ENCODE measurements around the gene LRRC38.

Gene LRRC38

GRCh38 chr1:13548281-13548680 is 34.5 kb upstream of the LRRC38 start:
- Histone ChIP-seq H2BK5ac (ENCODE audit: low read length) (no peak overlapping the region), H3K9ac (ENCODE audit: low read depth, low read length, poor library complexity) (no peak overlapping the region), H3K79me1 (ENCODE audit: low read depth, low read length) (no peaks in the 10 kb centered on the region), H3K18ac (ENCODE audit: low read length) (no peak overlapping the region), H3K4ac (ENCODE audit: low read length) (no peak overlapping the region), H3K14ac (ENCODE audit: low read length) (no peak overlapping the region), H3K23ac (ENCODE audit: low read depth, low read length, poor library complexity) (no peak overlapping the region), H3K9me3 (replicated peaks in 1 of 2; ENCODE audit: control insufficient read depth in 2 of 2, insufficient read depth in 1 of 2, low read depth in 1 of 2, low read length in 2 of 2) (no peaks in the 10 kb centered on the region), H3K27ac (replicated peaks; ENCODE audit: low read length) (no peak overlapping the region), H2AFZ (ENCODE audit: low read length) (no peak overlapping the region), H3K36me3 (replicated peaks in 1 of 2; ENCODE audit: control insufficient read depth in 2 of 2, insufficient read depth in 2 of 2, low read length in 2 of 2) (no peaks in the 10 kb centered on the region), H3K4me1 (ENCODE audit: control insufficient read depth in 2 of 2, insufficient read depth in 1 of 2, low read depth in 1 of 2, low read length in 2 of 2) (peaks cover 0 to 3% of the 10 kb centered on the region in 2 donors), H4K91ac (ENCODE audit: low read depth, low read length, poor library complexity) (no peak overlapping the region), H3K27me3 (ENCODE audit: control insufficient read depth in 3 of 3, insufficient read depth in 3 of 3, low read depth in 1 of 3, low read length in 3 of 3) (peaks cover 0 to 10% (median 0%) of the 10 kb centered on the region in 3 experiments), H2BK120ac (ENCODE audit: low read depth, low read length) (no peak overlapping the region), H2BK15ac (ENCODE audit: low read length) (no peak overlapping the region), H2AK5ac (ENCODE audit: low read depth, low read length) (no peak overlapping the region), H2BK12ac (ENCODE audit: low read length) (no peak overlapping the region), H3K4me2 (ENCODE audit: insufficient read depth, low read length, poor library complexity, severe bottlenecking) (no peak overlapping the region), H3K4me3 (ENCODE audit: low read length in 2 of 2) (no peak overlapping the region), H4K8ac (ENCODE audit: low read depth, low read length) (no peak overlapping the region)
- no CpG with 5 or more reads among the region's 6 CpGs for WGBS, 2 donors (ENCODE audit: extremely low coverage in 2 of 2, insufficient read length in 2 of 2, insufficient replicate concordance in 1 of 2)
- DNase-seq (ENCODE audit: low spot score), result no peak

- Histone ChIP-seq H3K4me1 (ENCODE audit: control insufficient read depth in 2 of 2, insufficient read depth in 1 of 2, low read depth in 1 of 2, low read length in 2 of 2) (peaks cover 0 to 3% of the 10 kb centered on the region in 2 donors), H2BK12ac (ENCODE audit: low read length) (no peak overlapping the region), H3K79me1 (ENCODE audit: low read depth, low read length) (no peaks in the 10 kb centered on the region), H3K27ac (replicated peaks; ENCODE audit: low read length) (no peak overlapping the region), H3K9ac (ENCODE audit: low read depth, low read length, poor library complexity) (no peak overlapping the region), H2BK120ac (ENCODE audit: low read depth, low read length) (no peak overlapping the region), H3K4me2 (ENCODE audit: insufficient read depth, low read length, poor library complexity, severe bottlenecking) (no peak overlapping the region), H2AK5ac (ENCODE audit: low read depth, low read length) (no peak overlapping the region), H2AFZ (ENCODE audit: low read length) (no peak overlapping the region), H4K8ac (ENCODE audit: low read depth, low read length) (no peak overlapping the region), H3K18ac (ENCODE audit: low read length) (no peak overlapping the region), H3K23ac (ENCODE audit: low read depth, low read length, poor library complexity) (no peak overlapping the region), H3K9me3 (replicated peaks in 1 of 2; ENCODE audit: control insufficient read depth in 2 of 2, insufficient read depth in 1 of 2, low read depth in 1 of 2, low read length in 2 of 2) (no peaks in the 10 kb centered on the region), H2BK5ac (ENCODE audit: low read length) (no peak overlapping the region), H4K91ac (ENCODE audit: low read depth, low read length, poor library complexity) (no peak overlapping the region), H3K36me3 (replicated peaks in 1 of 2; ENCODE audit: control insufficient read depth in 2 of 2, insufficient read depth in 2 of 2, low read length in 2 of 2) (no peaks in the 10 kb centered on the region), H2BK15ac (ENCODE audit: low read length) (no peak overlapping the region), H3K27me3 (ENCODE audit: control insufficient read depth in 3 of 3, insufficient read depth in 3 of 3, low read depth in 1 of 3, low read length in 3 of 3) (peaks cover 0 to 10% (median 0%) of the 10 kb centered on the region in 3 experiments), H3K4me3 (ENCODE audit: low read length in 2 of 2) (no peak overlapping the region), H3K14ac (ENCODE audit: low read length) (no peak overlapping the region), H3K4ac (ENCODE audit: low read length) (no peak overlapping the region)
- WGBS, 2 donors (ENCODE audit: extremely low coverage in 2 of 2, insufficient read length in 2 of 2, insufficient replicate concordance in 1 of 2), result no CpG with 5 or more reads among the region's 3 CpGs
- DNase-seq (ENCODE audit: low spot score), result no peak
Observed at GRCh38 chr1:13546791-13547190, 33.0 kb upstream of the LRRC38 start.

- no peak overlapping the region for H3K23ac ChIP-seq (ENCODE audit: low read depth, low read length, poor library complexity)
- H3K18ac ChIP-seq (ENCODE audit: low read length), result no peak overlapping the region
- peaks cover 0 to 3% of the 10 kb centered on the region in 2 donors for H3K4me1 ChIP-seq (ENCODE audit: control insufficient read depth in 2 of 2, insufficient read depth in 1 of 2, low read depth in 1 of 2, low read length in 2 of 2)
- H4K8ac ChIP-seq (ENCODE audit: low read depth, low read length), result no peak overlapping the region
- peaks cover 0 to 8% (median 0%) of the 10 kb centered on the region in 3 experiments for H3K27me3 ChIP-seq (ENCODE audit: control insufficient read depth in 3 of 3, insufficient read depth in 3 of 3, low read depth in 1 of 3, low read length in 3 of 3)
- no peak overlapping the region for H2BK12ac ChIP-seq (ENCODE audit: low read length)
- no peak for DNase-seq (ENCODE audit: low spot score)
- no peak overlapping the region for H3K14ac ChIP-seq (ENCODE audit: low read length)
- no peak overlapping the region for H3K9ac ChIP-seq (ENCODE audit: low read depth, low read length, poor library complexity)
- no peak overlapping the region for H2AK5ac ChIP-seq (ENCODE audit: low read depth, low read length)
- no peak overlapping the region for H3K4me2 ChIP-seq (ENCODE audit: insufficient read depth, low read length, poor library complexity, severe bottlenecking)
- H3K4me3 ChIP-seq (ENCODE audit: low read length in 2 of 2), result no peak overlapping the region
- no peaks in the 10 kb centered on the region for H3K79me1 ChIP-seq (ENCODE audit: low read depth, low read length)
- no peaks in the 10 kb centered on the region for H3K36me3 ChIP-seq (replicated peaks in 1 of 2; ENCODE audit: control insufficient read depth in 2 of 2, insufficient read depth in 2 of 2, low read length in 2 of 2)
- no peak overlapping the region for H2BK15ac ChIP-seq (ENCODE audit: low read length)
- H3K9me3 ChIP-seq (replicated peaks in 1 of 2; ENCODE audit: control insufficient read depth in 2 of 2, insufficient read depth in 1 of 2, low read depth in 1 of 2, low read length in 2 of 2), result no peaks in the 10 kb centered on the region
- no peak overlapping the region for H3K4ac ChIP-seq (ENCODE audit: low read length)
- no peak overlapping the region for H3K27ac ChIP-seq (replicated peaks; ENCODE audit: low read length)
- no CpG with 5 or more reads among the region's 5 CpGs for WGBS, 2 donors (ENCODE audit: extremely low coverage in 2 of 2, insufficient read length in 2 of 2, insufficient replicate concordance in 1 of 2)
- no peak overlapping the region for H2BK120ac ChIP-seq (ENCODE audit: low read depth, low read length)
- H2BK5ac ChIP-seq (ENCODE audit: low read length), result no peak overlapping the region
- H4K91ac ChIP-seq (ENCODE audit: low read depth, low read length, poor library complexity), result no peak overlapping the region
- H2AFZ ChIP-seq (ENCODE audit: low read length), result peak overlapping the region; percentile 52
Observed at GRCh38 chr1:13544221-13544556, 30.4 kb upstream of the LRRC38 start.

GRCh38 chr1:13543451-13544220 is 29.8 kb upstream of the LRRC38 start:
- Histone ChIP-seq H3K9me3 (replicated peaks in 1 of 2; ENCODE audit: control insufficient read depth in 2 of 2, insufficient read depth in 1 of 2, low read depth in 1 of 2, low read length in 2 of 2) (no peaks in the 10 kb centered on the region), H3K4me1 (ENCODE audit: control insufficient read depth in 2 of 2, insufficient read depth in 1 of 2, low read depth in 1 of 2, low read length in 2 of 2) (peaks cover 0 to 3% of the 10 kb centered on the region in 2 donors), H2BK5ac (ENCODE audit: low read length) (no peak overlapping the region), H3K4ac (ENCODE audit: low read length) (no peak overlapping the region), H3K23ac (ENCODE audit: low read depth, low read length, poor library complexity) (peak overlapping the region; percentile 82), H3K27ac (replicated peaks; ENCODE audit: low read length) (no peak overlapping the region), H2AFZ (ENCODE audit: low read length) (peak overlapping the region; percentile 56), H2BK120ac (ENCODE audit: low read depth, low read length) (no peak overlapping the region), H3K27me3 (ENCODE audit: control insufficient read depth in 3 of 3, insufficient read depth in 3 of 3, low read depth in 1 of 3, low read length in 3 of 3) (peaks cover 0 to 4% (median 0%) of the 10 kb centered on the region in 3 experiments), H3K18ac (ENCODE audit: low read length) (peak overlapping the region; percentile 42), H4K91ac (ENCODE audit: low read depth, low read length, poor library complexity) (no peak overlapping the region), H3K14ac (ENCODE audit: low read length) (no peak overlapping the region), H3K9ac (ENCODE audit: low read depth, low read length, poor library complexity) (peak overlapping the region; percentile 17), H4K8ac (ENCODE audit: low read depth, low read length) (no peak overlapping the region), H2BK15ac (ENCODE audit: low read length) (peak overlapping the region; percentile 76), H2BK12ac (ENCODE audit: low read length) (peak overlapping the region; percentile 79), H2AK5ac (ENCODE audit: low read depth, low read length) (peak overlapping the region; percentile 76), H3K79me1 (ENCODE audit: low read depth, low read length) (no peaks in the 10 kb centered on the region), H3K36me3 (replicated peaks in 1 of 2; ENCODE audit: control insufficient read depth in 2 of 2, insufficient read depth in 2 of 2, low read length in 2 of 2) (no peaks in the 10 kb centered on the region), H3K4me2 (ENCODE audit: insufficient read depth, low read length, poor library complexity, severe bottlenecking) (no peak overlapping the region), H3K4me3 (ENCODE audit: low read length in 2 of 2) (no peak overlapping the region)
- WGBS, 2 donors (ENCODE audit: extremely low coverage in 2 of 2, insufficient read length in 2 of 2, insufficient replicate concordance in 1 of 2), result no CpG with 5 or more reads among the region's 20 CpGs
- peak; percentile 11 for DNase-seq (ENCODE audit: low spot score)
